Measurements from ENCODE around the gene GATA5.

The GATA5 gene

GRCh38 chr20:62461157-62461556 lies 14.6 kb downstream of the GATA5 start:
- no peak for DNase-seq (ENCODE audit: low spot score)
- H3K27ac ChIP-seq, result no peak overlapping the region
- no peak for TF ChIP-seq CTCF (IDR thresholded peaks at IDR 0.05)
- no peak overlapping the region for H3K4me3 ChIP-seq

GRCh38 chr20:62460678-62461077 lies 15.1 kb downstream of the GATA5 start:
- no peak for DNase-seq (ENCODE audit: low spot score)
- TF ChIP-seq CTCF (IDR thresholded peaks at IDR 0.05), result no peak
- no peak overlapping the region for H3K27ac ChIP-seq
- H3K4me3 ChIP-seq, result no peak overlapping the region

- no peak for DNase-seq (ENCODE audit: low spot score)
- no peak for TF ChIP-seq CTCF (IDR thresholded peaks at IDR 0.05)
- Histone ChIP-seq H3K27ac (no peak overlapping the region), H3K4me3 (no peak overlapping the region)
Measured at GRCh38 chr20:62459488-62459887, 16.3 kb downstream of the GATA5 start.

- Histone ChIP-seq H3K4me3 (no peak overlapping the region), H3K27ac (no peak overlapping the region)
- no peak for TF ChIP-seq CTCF (IDR thresholded peaks at IDR 0.05)
- DNase-seq (ENCODE audit: low spot score), result no peak
Measured at GRCh38 chr20:62458275-62459251, 17.2 kb downstream of the GATA5 start.

- DNase-seq (ENCODE audit: low spot score), result no peak
- TF ChIP-seq CTCF (IDR thresholded peaks at IDR 0.05), result no peak
- Histone ChIP-seq H3K4me3 (no peak overlapping the region), H3K27ac (no peak overlapping the region)
Measured at GRCh38 chr20:62457831-62458230, 18.0 kb downstream of the GATA5 start.

- H3K27ac ChIP-seq, result no peak overlapping the region
- no peak for TF ChIP-seq CTCF (IDR thresholded peaks at IDR 0.05)
- no peak overlapping the region for H3K4me3 ChIP-seq
- DNase-seq (ENCODE audit: low spot score), result no peak
Measured at GRCh38 chr20:62457098-62457497, 18.7 kb downstream of the GATA5 start.

GRCh38 chr20:62455929-62456328 lies 19.9 kb downstream of the GATA5 start:
- H3K27ac ChIP-seq, result no peak overlapping the region
- TF ChIP-seq CTCF (IDR thresholded peaks at IDR 0.05), result no peak
- H3K4me3 ChIP-seq, result no peak overlapping the region
- DNase-seq (ENCODE audit: low spot score), result no peak
